22Rv1 (cell line): ENCODE results near the gene ZNF697.

Experiments
- ZFX ChIP-seq: fragments of 450-650 bp; IDR thresholded peaks from 2 replicates; pipeline ENCODE4 v1.6.1; 2017; ENCODE audit warnings: antibody characterized with exemption, borderline replicate concordance
- TF ChIP-seq, protein P1 (sequence below): fragments of 450-650 bp; IDR thresholded peaks from 2 replicates; pipeline ENCODE4 v1.5.1; 2017; ENCODE audit warnings: mild to moderate bottlenecking

DNA sequence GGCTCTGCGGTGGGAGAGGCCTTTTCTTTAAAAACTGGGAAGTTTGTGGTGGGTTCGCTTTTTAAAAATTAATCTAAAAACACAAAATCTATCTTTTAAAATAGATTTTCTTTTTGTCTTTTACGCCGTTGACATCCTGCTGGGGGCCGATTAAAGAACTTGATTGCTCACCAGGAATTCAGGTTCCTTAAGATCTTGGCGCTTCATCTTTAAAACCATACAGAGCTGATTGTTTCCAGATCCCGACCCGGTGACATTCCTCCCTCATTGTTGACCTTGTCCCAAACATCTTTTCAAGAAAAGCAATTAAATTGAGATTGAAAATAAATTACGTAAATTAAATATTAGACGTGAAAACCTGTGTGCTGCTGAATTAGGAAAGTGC, 546 bp upstream of the ZNF697 start:
- TF ChIP-seq, protein P1, sequence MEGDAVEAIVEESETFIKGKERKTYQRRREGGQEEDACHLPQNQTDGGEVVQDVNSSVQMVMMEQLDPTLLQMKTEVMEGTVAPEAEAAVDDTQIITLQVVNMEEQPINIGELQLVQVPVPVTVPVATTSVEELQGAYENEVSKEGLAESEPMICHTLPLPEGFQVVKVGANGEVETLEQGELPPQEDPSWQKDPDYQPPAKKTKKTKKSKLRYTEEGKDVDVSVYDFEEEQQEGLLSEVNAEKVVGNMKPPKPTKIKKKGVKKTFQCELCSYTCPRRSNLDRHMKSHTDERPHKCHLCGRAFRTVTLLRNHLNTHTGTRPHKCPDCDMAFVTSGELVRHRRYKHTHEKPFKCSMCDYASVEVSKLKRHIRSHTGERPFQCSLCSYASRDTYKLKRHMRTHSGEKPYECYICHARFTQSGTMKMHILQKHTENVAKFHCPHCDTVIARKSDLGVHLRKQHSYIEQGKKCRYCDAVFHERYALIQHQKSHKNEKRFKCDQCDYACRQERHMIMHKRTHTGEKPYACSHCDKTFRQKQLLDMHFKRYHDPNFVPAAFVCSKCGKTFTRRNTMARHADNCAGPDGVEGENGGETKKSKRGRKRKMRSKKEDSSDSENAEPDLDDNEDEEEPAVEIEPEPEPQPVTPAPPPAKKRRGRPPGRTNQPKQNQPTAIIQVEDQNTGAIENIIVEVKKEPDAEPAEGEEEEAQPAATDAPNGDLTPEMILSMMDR, result no peak
- no peak for TF ChIP-seq ZFX
